ENCODE data around the gene UNC119B. TPM values are rescaled to one million over a fixed set of nuclear protein-coding genes. Genes with fewer than 3 reads are reported as not detected.
"Not testable (repeated sequence)": the region's sequence is repeated elsewhere in the genome, so short reads cannot be mapped to it uniquely, and the experiment has no call there.

UNC119B gene
- total RNA-seq, 1 donor from 2014 or later = 9.3 TPM

DNA sequence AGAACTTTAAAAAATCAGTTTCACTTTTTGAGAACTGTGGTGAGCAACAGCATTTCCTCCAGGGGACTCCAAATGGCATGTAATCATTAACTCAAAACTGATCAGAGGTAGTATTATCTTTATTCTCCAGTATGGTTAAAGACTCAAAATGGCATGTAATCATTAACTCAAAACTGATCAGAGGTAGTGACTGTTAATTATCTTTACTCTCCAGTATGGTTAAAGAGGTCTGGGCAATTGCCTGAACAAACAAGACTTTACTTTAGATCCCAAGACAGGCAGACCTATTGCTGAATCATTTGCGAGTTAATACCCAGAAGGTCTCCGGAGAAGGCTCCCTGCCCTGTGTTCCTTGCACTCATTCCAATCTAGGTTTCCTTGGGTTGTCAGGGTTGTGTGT is 8.8 kb downstream of the UNC119B start:
- no peak for DNase-seq (ENCODE audit: low read depth)

DNA sequence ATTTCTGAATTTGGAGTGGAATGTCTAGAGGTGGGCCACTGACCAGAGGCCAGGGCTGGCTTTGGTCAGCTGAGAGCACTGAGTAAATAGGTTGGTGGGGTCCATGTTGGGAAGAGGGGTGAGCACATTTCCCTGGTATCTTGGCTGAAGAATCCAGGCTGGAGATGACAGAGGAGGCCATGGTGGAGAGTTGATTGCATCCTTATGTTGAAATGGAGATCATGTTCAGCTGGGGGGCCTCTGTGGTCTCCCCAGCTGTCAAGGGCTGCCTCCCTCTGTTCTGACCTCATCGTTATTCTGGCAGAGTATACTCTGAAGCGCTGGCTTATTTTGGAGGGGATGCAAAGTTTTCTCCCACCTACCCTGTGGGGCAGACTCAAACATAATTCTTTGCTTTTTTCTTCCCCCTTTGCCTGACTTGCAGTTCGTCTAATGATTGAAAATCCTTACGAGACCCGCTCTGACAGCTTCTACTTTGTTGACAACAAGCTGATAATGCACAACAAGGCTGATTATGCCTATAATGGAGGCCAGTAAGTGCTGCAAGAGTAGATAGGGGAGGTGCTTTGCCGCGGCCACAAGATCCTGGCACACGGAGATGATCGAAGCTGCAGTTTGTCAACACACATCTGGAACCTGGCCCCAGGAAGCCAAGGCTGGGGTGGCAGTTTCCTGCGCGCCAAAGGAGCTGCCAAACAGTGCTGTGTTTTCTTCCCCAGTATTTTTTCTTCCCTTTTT is 9.4 kb downstream of the UNC119B start:
- no peak for DNase-seq (ENCODE audit: low read depth)

DNA sequence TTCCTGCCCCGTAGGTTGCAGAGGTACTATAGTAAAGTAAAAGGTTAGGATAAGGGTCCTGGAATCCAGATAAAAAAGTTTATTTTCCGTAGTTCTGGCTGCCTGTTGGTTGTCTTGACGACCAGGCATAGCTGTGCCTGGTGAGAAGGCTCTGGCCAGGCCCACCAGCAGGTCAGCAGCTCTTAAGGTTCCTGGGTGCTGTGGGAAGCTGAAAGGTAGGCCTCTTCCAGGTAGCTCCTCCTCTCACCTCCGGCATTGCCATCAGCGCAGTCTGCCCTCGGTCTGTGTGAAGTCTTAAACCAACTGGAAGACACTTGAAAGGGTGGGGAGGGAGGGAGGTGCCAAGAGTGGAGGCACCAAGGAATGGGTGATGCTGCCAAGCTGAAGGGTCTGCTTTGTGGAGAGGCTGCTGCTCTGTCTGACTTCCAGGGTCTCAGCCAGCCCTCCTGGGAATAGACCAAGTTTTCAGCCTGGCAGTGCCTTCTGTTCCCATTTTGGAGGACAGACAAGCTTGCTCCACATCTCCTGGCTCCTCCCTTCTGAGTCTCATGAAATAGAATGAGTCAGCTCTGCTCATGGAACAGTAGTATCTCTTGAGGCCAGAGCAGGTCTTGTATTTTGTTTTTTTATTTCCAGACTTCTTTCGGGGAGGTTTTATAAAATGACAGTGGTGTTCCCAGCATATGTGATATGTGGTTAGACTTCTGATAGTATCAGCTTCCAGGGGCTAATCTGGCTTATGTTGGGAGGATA is 10.2 kb downstream of the UNC119B start:
- peak; percentile 75 for DNase-seq (ENCODE audit: low read depth)

DNA sequence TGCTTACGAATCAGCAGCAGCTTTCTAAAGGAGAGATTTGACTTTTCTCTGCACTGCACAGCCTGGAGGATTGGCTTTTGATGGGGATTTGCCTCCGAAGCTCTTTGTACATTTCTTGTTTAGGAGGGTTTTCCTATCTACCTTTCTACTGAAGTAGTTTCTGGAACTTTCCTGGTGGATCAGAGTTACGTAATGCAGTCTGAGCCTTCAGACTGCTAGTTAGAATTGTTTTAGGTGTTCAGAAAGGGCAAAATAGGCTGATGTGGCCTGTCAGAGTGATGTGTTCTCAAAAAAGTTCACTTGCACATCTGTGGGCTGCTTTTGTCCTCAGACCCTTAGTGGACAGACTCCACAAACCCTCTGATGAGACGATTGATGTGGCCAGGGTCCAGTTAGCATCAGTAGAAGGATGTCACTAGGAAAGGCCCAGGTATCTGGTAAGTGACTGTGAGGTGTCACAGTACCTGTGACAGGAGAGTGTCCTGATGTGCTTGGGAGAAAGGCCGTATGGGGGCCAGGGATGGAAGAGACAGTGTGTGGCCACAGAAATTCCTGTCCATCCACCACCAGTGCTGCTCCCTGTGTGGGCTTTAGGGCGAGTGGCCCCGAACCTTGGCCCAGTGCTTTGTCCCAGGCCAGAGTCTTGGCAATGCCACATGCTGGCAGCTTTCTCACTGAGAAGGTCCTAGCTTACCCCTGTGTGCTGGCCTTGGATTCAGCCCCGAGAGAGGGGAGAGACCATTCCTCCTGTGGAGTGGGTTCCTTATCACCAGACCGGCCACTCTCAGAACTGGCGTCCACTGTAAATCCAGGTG is 10.9 kb downstream of the UNC119B start:
- no peak for DNase-seq (ENCODE audit: low read depth)

DNA sequence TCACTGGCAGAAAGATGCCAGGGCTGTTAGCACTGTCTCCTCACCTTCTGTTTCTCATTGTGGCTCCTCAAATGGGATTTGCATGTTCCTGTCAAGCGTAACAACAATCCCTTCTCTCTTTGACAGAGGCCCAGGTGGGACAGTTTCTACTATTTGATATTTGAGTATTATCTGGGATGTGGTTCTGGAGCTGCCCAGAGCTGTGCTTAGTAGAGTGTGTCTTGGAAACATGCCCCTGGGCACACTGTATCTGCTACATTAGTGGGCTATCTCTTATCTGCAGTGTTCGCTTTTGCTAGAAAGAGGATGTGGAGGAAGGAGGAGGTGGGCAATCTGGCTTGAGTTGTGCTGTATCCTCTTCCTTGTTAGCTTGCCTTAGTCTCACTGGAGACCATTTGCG is 11.6 kb downstream of the UNC119B start:
- DNase-seq (ENCODE audit: low read depth) = no peak

DNA sequence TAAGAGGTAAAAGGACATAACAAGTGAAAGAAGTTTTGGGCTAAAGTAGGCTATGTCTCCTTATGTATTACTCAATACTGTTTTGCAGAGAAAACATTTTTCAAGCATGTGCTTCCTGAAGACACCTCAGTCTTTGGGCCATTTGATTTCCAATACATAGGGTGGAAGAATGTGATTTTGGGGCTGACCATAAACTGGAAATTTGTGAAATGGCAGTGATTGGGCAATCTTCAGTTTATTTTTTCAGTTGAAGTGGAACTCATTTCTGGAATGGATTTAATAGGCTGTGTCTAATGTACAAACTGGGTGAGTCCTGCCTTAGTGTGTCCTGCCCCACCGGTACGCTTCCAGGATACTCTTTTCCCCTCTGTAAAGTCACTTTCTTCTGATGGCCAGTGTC is 12.5 kb downstream of the UNC119B start:
- DNase-seq (ENCODE audit: low read depth) = no peak

DNA sequence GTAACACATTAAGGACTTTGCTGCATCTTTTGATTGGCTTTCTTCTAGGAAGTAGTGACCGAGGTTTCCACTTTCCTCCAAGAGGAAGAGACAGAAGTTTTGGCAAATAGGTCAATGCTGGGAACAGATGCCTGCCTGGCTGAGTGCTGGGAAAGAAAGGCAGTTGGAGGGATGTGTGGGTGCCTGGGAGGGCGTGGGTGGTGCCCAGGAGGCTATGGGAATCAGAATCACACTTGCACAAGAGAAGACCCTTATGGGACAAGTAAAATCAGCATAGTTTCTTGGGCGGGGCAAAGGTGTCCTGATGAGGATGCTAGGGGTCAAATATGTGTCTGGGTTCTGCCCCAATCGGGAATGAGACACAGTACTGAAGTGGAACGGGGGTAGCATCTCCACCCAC is 14.5 kb downstream of the UNC119B start:
- DNase-seq (ENCODE audit: low read depth) = no peak

DNA sequence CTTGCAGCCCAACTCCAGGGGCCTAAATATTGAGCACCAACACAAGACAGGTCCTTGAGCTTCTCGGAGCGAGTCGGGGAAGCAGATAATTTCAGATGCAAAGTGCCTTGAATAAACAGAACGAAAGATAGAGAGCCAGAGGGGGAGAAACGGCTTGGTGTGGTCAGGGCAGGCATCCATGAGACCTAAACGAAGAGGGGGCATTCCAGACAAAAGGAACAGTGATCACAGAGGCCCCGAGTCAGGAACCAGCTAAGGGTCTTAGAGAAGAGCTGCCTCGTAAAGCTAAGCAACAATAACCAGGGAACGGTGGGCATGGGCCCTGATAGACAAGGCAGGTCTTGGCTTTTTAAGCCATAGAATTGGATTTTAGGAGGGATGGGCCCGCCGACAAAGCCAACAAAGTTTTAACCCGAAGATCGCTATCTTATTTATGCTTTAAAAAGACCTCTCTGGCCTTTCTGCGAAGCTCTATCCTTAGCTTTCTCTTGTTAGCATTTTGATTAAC is 14.9 kb downstream of the UNC119B start:
- no peak for DNase-seq (ENCODE audit: low read depth)

DNA sequence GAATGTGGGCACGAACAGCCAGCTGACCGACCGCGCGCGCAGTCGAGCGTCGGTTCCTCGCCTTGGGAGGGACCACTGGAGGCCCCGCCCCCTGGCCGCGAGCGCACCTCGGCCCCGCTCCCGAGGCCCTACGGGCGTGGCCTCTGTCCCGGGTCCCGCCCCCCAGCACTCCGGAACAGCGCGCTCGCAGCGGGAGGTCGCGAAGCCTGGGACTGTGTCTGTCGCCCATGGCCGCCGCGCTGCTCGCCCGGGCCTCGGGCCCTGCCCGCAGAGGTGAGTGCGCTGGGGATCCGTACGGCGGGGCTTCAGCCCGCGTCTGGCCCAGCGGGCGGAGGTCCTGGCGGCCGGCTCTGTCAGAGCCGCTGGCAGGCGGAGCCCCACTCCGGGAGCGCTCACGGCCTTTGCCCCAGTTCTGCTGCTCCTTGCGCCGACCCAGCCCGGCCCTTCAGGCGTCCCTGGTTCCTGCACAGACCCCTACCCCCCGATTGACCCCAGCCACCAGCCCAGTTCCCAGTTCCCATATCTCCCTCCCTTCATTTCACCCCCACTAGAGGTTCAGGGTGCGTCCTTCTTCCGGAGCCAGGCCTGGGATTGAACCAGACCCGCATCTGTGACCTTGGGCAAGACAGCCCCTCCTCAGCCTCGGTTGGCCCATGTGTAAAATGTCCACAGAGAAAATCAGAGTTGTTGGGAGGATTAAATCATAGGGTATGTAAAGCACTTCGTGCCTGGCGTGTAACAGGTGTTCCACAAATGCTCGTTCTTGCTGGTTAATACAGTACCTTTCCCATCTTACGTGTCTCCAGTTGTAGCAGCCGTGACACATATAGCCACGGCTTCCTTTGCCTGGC is 15.6 kb downstream of the UNC119B start, which contains the start of gene ACADS:
Gene ACADS (plus strand): TSS at position 168 of the 851 bp plus-strand sequence. CDS start 60 bp downstream, at position 228.
- DNase-seq (ENCODE audit: low read depth) = peak; percentile 86

DNA sequence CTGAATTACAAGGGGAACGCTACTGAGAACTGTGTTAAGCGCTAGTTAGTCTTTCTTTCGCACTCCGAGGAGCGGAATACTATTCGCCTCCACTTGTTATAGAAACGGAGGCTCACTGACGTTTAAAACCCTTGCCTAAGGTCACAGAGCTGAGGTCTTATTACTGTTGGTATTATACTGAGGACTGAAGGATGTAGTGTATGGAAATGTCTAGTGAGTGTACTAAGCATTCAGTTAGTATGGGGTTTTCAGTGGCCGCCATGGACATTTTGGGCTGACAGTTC is 16.2 kb downstream of the UNC119B start:
- DNase-seq (ENCODE audit: low read depth) = no peak

DNA sequence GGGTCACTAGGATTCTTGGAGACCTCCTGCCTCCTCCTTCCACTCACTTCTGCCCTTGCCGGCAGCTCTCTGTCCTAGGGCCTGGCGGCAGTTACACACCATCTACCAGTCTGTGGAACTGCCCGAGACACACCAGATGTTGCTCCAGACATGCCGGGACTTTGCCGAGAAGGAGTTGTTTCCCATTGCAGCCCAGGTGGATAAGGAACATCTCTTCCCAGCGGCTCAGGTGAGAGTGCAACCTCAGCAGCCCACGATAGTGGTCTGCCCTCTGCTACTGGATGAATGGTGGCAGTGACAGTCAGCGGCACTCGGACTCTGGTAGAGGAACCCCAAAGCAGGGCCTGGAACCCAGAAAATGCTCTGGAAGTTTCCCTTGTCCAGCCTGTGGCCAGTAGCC is 16.7 kb downstream of the UNC119B start:
- no peak for DNase-seq (ENCODE audit: low read depth)

DNA sequence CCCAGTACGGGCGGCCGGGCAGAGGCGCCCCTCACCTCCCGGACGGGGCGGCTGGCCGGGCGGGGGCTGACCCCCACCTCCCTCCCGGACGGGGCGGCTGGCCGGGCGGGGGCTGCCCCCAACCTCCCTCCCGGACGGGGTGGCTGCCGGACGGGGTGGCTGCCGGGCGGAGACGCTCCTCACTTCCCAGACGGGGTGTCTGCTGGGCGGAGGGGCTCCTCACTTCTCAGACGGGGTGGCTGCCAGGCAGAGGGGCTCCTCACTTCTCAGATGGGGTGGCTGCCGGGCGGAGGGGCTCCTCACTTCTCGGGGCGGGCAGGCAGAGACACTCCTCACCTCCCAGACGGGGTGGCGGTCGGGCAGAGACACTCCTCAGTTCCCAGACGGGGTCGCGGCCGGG is 21.9 kb downstream of the UNC119B start:
- DNase-seq (ENCODE audit: low read depth) = not testable (repeated sequence)

DNA sequence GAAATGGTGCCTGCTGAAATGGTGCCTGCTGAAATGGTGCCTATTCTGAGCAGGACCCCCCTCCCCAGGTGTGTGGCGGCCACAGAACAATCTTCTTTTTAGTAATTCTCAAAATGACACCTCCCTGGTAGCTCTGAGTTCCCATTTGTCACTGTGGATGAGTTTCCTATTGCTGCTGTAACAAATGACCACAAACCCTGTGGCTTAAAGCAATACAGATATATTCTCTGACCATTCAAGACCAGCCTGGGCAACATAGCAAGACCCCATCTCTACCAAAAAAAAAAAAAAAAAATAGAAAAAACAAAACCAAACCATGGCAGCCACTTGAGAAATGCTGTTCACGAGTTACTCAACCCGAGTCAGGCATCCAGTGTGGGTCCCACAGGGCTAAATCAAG is 23.3 kb downstream of the UNC119B start:
- DNase-seq (ENCODE audit: low read depth) = no peak

DNA sequence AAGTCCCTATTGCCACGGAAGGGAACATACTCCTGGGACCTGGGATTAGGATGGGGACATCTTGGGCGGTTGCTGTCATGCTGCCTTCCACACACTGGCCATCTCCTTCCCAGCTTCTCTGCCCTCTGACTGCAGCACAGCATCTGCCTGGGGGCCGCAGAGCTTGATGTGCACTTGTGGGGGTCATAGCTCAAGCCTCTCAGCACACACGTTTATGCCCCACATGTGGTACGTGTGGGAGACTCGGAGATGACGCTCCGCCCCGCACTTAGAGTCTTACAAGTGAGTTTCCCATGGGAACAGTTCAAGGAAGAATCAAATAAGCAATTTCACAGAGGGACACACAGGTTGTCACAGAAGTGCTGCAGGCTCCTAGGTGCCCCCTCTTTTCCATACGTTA is 24.0 kb downstream of the UNC119B start:
- no peak for DNase-seq (ENCODE audit: low read depth)

DNA sequence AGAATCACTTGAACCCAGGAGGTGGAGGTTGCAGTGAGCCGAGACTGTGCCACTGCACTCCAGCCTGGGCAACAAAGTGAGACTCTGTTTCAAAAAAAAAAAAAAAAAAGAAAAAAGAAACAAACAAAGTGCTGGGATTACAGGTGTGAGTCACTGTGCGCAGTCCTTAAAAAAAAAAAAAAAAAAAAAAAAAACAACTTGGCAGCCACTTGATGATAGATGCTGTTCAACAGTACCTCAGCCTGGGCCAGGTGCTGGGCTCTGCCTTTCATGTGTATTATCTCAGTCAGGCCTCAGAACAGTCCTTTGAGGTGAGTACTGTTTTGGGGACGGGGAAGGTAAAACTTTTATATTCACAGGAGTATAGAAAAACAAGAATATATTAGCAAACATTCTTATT is 24.9 kb downstream of the UNC119B start:
- no peak for DNase-seq (ENCODE audit: low read depth)

DNA sequence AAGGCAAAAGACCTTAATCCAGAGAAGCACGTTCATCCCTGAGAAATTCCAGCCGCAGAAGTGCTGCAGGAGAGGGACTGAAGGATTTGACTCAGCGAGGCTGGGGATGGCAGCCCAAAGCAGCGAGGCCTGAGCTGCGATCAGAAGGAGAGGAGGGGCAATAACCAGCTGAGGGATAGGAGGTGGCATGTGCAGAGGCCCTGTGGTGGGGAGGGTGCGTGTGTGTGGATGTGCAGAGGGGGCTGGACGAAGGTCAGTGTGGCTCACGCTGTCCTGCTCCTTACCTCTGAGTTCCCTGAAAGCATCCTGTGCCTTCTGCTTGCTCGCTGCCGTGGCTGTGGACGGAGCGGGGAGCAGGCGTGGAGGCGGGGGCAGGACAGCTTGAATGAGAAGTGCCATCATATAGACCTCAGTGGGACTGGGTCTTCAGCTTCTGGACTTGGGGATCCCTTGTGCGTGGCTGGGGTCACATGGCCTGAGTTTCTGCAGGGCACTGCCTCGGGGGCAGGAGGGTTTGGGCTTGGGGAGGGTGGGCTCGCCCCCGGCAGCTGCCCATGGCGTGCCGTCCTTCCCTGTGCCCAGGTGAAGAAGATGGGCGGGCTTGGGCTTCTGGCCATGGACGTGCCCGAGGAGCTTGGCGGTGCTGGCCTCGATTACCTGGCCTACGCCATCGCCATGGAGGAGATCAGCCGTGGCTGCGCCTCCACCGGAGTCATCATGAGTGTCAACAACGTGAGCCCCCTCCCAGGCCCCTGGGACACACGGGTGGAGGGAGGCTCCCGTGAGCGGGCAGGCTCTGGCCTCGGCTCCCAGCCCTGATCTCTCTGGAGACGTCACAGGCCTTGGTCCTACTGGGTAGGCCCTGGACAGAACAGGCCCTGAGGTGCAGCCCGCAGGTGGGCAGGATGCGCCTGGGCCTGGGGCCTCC is 26.4 kb downstream of the UNC119B start:
- DNase-seq (ENCODE audit: low read depth) = no peak

DNA sequence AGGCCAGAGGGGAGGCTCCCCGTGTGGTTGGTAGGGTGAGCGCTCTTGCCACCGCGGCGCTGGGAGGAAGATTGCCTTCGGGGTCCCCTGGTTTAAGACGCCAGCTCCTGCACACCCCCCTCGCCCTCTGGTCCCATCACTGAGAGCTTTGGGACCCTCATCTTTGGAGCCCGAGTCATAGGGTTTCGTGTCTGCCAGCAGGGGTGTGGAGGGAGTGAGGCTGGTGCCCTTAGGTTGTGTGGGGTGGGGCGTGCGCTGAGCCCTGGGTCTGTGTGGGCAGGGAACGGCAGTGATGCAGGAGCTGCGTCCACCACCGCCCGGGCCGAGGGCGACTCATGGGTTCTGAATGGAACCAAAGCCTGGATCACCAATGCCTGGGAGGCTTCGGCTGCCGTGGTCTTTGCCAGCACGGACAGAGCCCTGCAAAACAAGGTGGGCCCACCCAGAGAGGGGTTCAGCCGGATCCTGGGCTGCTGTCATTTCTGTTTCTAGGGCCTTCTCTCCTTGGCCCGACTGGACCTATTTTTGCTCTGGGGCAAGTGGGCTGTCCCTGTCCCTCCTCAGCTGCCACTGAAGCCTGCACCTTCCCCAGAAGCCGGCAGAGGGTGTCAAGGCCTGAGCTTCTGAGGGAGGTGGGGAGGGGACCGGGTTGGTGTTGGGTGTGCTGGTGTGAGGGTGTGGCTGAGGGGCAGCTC is 27.4 kb downstream of the UNC119B start:
- DNase-seq (ENCODE audit: low read depth) = peak; percentile 23

DNA sequence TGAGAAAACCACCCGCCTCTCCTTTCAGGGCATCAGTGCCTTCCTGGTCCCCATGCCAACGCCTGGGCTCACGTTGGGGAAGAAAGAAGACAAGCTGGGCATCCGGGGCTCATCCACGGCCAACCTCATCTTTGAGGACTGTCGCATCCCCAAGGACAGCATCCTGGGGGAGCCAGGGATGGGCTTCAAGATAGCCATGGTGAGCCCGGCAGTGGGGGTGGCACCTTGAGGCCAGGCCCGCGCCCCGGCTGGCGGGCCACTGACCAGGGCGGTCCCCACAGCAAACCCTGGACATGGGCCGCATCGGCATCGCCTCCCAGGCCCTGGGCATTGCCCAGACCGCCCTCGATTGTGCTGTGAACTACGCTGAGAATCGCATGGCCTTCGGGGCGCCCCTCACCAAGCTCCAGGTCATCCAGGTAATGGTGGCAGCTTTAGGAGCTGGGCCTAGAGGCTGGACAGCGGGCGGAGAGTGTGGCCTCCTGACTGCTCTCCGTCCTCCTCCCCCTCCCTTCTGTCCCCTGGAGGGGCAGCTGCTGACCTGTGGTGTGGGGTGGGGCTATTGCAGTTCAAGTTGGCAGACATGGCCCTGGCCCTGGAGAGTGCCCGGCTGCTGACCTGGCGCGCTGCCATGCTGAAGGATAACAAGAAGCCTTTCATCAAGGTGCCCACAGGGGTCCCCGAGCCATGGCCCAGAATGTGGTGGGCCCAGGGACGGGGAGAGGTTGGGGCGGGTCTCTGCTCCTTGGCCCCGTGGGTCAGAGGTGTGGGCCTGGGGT is 28.2 kb downstream of the UNC119B start:
- peak; percentile 52 for DNase-seq (ENCODE audit: low read depth)

Data from myocyte (in vitro differentiated cells).